Adrenal gland (tissue), 5 donors: ENCODE measurements around the gene GRM4.

Source experiments
- CTCF ChIP-seq, 6 experiments: fragments of 450-650 bp in 4 of 6; fragments of 200-600 bp in 2 of 6; sonication (generic) in 1 of 6; IDR thresholded peaks; 1 replicate in 5 of 6; 2 replicates in 1 of 6; pipeline versions ENCODE4 v1.5.1 to v1.8.0; 2016 to 2021; ENCODE audit warnings: antibody characterized with exemption in 6 of 6, mild to moderate bottlenecking in 2 of 6, moderate library complexity in 1 of 6
- POLR2A ChIP-seq, 2 donors: fragments of 450-650 bp; IDR thresholded peaks; one replicate each; pipeline ENCODE4 v1.6.1; 2017; ENCODE audit warnings: antibody characterized with exemption in 2 of 2, mild to moderate bottlenecking in 2 of 2, moderate library complexity in 1 of 2
- donor health status: DM: no; HTN: no; CAD: no.

- TF ChIP-seq POLR2A (IDR thresholded peaks at IDR 0.05) = no peak
- TF ChIP-seq CTCF (IDR thresholded peaks at IDR 0.05) = no peak
Observed at GRCh38 chr6:34181908-34182307, 36.0 kb upstream of the GRM4 start.
